HepG2 (cell line): ENCODE data around the gene VPS13C. TPM values are rescaled to one million over a fixed set of nuclear protein-coding genes. Genes with fewer than 3 reads are reported as not detected.
A peak's percentile ranks its signal among the peaks of the same experiment; 100 is the strongest.

Experiments
- ASH2L ChIP-seq: fragments of 300-600, 200-600 bp; sonication (generic); IDR thresholded peaks from 2 replicates; pipeline ENCODE4 v1.7.0; 2017; ENCODE audit warnings: low read depth, mild to moderate bottlenecking, moderate library complexity, mixed read lengths, low read length; ENCODE audit not compliant: insufficient read length
- ETV5 ChIP-seq: IDR thresholded peaks from 2 replicates; pipeline ENCODE4 v1.6.1; 2018; ENCODE audit warnings: missing biosample characterization, missing genetic modification reagents, inconsistent platforms, borderline replicate concordance
- FOSL2 ChIP-seq: sonication (generic); formaldehyde crosslinking; IDR thresholded peaks from 2 replicates; pipeline ENCODE4 v1.4.0; 2020; ENCODE audit warnings: missing genetic modification reagents
- HDAC2 ChIP-seq: sonication (generic); formaldehyde crosslinking; IDR thresholded peaks from 2 replicates; pipeline ENCODE4 v1.4.0; 2020; ENCODE audit warnings: missing genetic modification reagents
- HDAC6 ChIP-seq: fragments of 200-600 bp; sonication (generic); IDR thresholded peaks from 2 replicates; pipeline ENCODE4 v1.7.0; 2017; ENCODE audit warnings: mild to moderate bottlenecking, antibody characterized with exemption, low read length, low read depth
- HES4 ChIP-seq: sonication (generic); formaldehyde crosslinking; IDR thresholded peaks from 2 replicates; pipeline ENCODE4 v1.9.0; 2021; ENCODE audit warnings: mild to moderate bottlenecking, missing genetic modification reagents, borderline replicate concordance
- ISX ChIP-seq: sonication (generic); formaldehyde crosslinking; conservative IDR thresholded peaks from 2 replicates; pipeline ENCODE4 v1.5.0; 2020; ENCODE audit warnings: missing genetic modification reagents
- JUND ChIP-seq: sonication (generic); formaldehyde crosslinking; IDR thresholded peaks from 2 replicates; pipeline ENCODE4 v1.8.0; 2022; ENCODE audit warnings: mild to moderate bottlenecking, missing genetic modification reagents
- KAT2B ChIP-seq: fragments of 150-350 bp; IDR thresholded peaks from 2 replicates; pipeline ENCODE4 v1.6.1; 2014; ENCODE audit warnings: low read depth, low read length, borderline replicate concordance
- KDM6A ChIP-seq: IDR thresholded peaks from 2 replicates; pipeline ENCODE4 v1.6.1; 2016; ENCODE audit warnings: low read depth
- KLF15 ChIP-seq: sonication (generic); formaldehyde crosslinking; IDR thresholded peaks from 2 replicates; pipeline ENCODE4 v1.8.1; 2023; ENCODE audit warnings: borderline replicate concordance, mild to moderate bottlenecking, inconsistent platforms, missing genetic modification reagents, mixed read lengths
- MYC ChIP-seq: sonication (generic); formaldehyde crosslinking; IDR thresholded peaks from 2 replicates; pipeline ENCODE4 v1.9.0; 2021; ENCODE audit warnings: missing genetic modification reagents, borderline replicate concordance
- NFYB ChIP-seq: sonication (generic); formaldehyde crosslinking; IDR thresholded peaks from 2 replicates; pipeline ENCODE4 v1.4.0; 2020; ENCODE audit warnings: missing genetic modification reagents
- NR1H2 ChIP-seq: sonication (generic); formaldehyde crosslinking; IDR thresholded peaks from 2 replicates; pipeline ENCODE4 v1.8.1; 2022; ENCODE audit warnings: low read depth, missing genetic modification reagents, borderline replicate concordance
- RAD21 ChIP-seq: fragments of 450-650 bp; formaldehyde crosslinking; IDR thresholded peaks from 2 replicates; pipeline ENCODE4 v1.5.0; 2020; ENCODE audit warnings: mild to moderate bottlenecking
- RFX1 ChIP-seq: fragments of 450-650 bp; IDR thresholded peaks from 2 replicates; pipeline ENCODE4 v1.6.1; 2017
- RNF2 ChIP-seq: fragments of 450-650 bp; conservative IDR thresholded peaks from 2 replicates; pipeline ENCODE4 v1.6.1; 2016; ENCODE audit warnings: low read depth
- SMAD9 ChIP-seq: sonication (generic); formaldehyde crosslinking; IDR thresholded peaks from 2 replicates; pipeline ENCODE4 v1.5.1; 2020; ENCODE audit warnings: mild to moderate bottlenecking, missing genetic modification reagents
- ZFP36L1 ChIP-seq: sonication (generic); formaldehyde crosslinking; IDR thresholded peaks from 2 replicates; pipeline ENCODE4 v1.8.0; 2022; ENCODE audit warnings: mild to moderate bottlenecking, missing genetic modification reagents, moderate library complexity
- ZNF101 ChIP-seq: sonication (generic); formaldehyde crosslinking; IDR thresholded peaks from 2 replicates; pipeline ENCODE4 v1.4.0; 2020; ENCODE audit warnings: mild to moderate bottlenecking, low read depth, missing genetic modification reagents, borderline replicate concordance
- ZNF17 ChIP-seq: sonication (generic); formaldehyde crosslinking; IDR thresholded peaks from 2 replicates; pipeline ENCODE4 v1.5.0; 2020; ENCODE audit warnings: mild to moderate bottlenecking, missing genetic modification reagents
- ZNF280B ChIP-seq: sonication (generic); formaldehyde crosslinking; IDR thresholded peaks from 2 replicates; pipeline ENCODE4 v1.5.0; 2020; ENCODE audit warnings: missing genetic modification reagents, mild to moderate bottlenecking, borderline replicate concordance
- ZNF282 ChIP-seq: fragments of 450-650 bp; IDR thresholded peaks from 2 replicates; pipeline ENCODE4 v1.6.1; 2018; ENCODE audit not compliant: partially characterized antibody
- ZNF431 ChIP-seq: sonication (generic); formaldehyde crosslinking; IDR thresholded peaks from 2 replicates; pipeline ENCODE4 v1.9.0; 2022; ENCODE audit warnings: missing genetic modification reagents, low read depth, mild to moderate bottlenecking, borderline replicate concordance
- ZNF547 ChIP-seq: sonication (generic); formaldehyde crosslinking; IDR thresholded peaks from 2 replicates; pipeline ENCODE4 v1.5.1; 2020; ENCODE audit warnings: mild to moderate bottlenecking, missing genetic modification reagents
- ZNF589 ChIP-seq: sonication (generic); formaldehyde crosslinking; conservative IDR thresholded peaks from 2 replicates; pipeline ENCODE4 v1.8.0; 2022; ENCODE audit warnings: mild to moderate bottlenecking, moderate library complexity, missing genetic modification reagents
- ZNF720 ChIP-seq: sonication (generic); formaldehyde crosslinking; IDR thresholded peaks from 2 replicates; pipeline ENCODE4 v1.4.0; 2020; ENCODE audit warnings: missing genetic modification reagents
- ZNF724P ChIP-seq: sonication (generic); formaldehyde crosslinking; IDR thresholded peaks from 2 replicates; pipeline ENCODE4 v1.8.0; 2022; ENCODE audit warnings: missing genetic modification reagents, borderline replicate concordance
- ZNF879 ChIP-seq: sonication (generic); formaldehyde crosslinking; IDR thresholded peaks from 2 replicates; pipeline ENCODE4 v1.8.1; 2023; ENCODE audit warnings: missing genetic modification reagents
- ZNF891 ChIP-seq: sonication (generic); formaldehyde crosslinking; IDR thresholded peaks from 2 replicates; pipeline ENCODE4 v1.5.0; 2020; ENCODE audit warnings: mild to moderate bottlenecking, missing genetic modification reagents
- polyA plus RNA-seq, 8 experiments: library from polyadenylated mRNA; depleted of rRNA in 3 of 8; stranded (reverse) in 7 of 8; unstranded in 1 of 8; fragments of >200 nt; fragmentation: Illumina TruSeq in 4 of 8; extraction: Trizol in 4 of 8; gene quantifications; 2 replicates each; pipeline versions ENCODE4 v1.2.1 to v1.2.3, GENCODE V29; 2011 to 2016; ENCODE audit warnings: low read depth in 4 of 8, missing spikeins in 1 of 8, mixed read lengths in 1 of 8; ENCODE audit not compliant: insufficient read depth in 1 of 8
- total RNA-seq, 5 experiments: library from RNA; depleted of rRNA; stranded (reverse); fragments of >200 nt; fragmentation: Illumina TruSeq; extraction: Trizol; gene quantifications; 2 replicates each; pipeline ENCODE4 v1.2.3, GENCODE V29; 2016; ENCODE audit warnings: low read depth in 1 of 5
- TF ChIP-seq, protein P1 (sequence below): IDR thresholded peaks from 2 replicates; pipeline ENCODE4 v1.6.1; 2016

The VPS13C gene
- total and polyA plus RNA-seq, 2 of the 13 experiments (the other 11 are each of a cell fraction or from before 2014, with no cell fraction given), result 10.9 to 26.8 TPM

- peak; percentile 81; the same call in 1 of the 2 replicates for TF ChIP-seq HDAC2
- TF ChIP-seq ZNF17 (CRISPR knock-in tag), result no peak
- no peak; the same call in 1 of the 2 replicates for TF ChIP-seq HES4 (CRISPR knock-in tag)
- TF ChIP-seq HDAC6, result no peak
- TF ChIP-seq RFX1, result peak; percentile 75; the same call in 1 of the 2 replicates
- TF ChIP-seq ETV5 (CRISPR knock-in tag), result peak; percentile 8; the same call in 1 of the 2 replicates
- no peak for TF ChIP-seq ZNF720 (CRISPR knock-in tag)
- TF ChIP-seq ZNF589 (CRISPR knock-in tag), result no peak
- no peak for TF ChIP-seq JUND (CRISPR knock-in tag)
- TF ChIP-seq RAD21 (CRISPR knock-in tag), result no peak
- TF ChIP-seq MYC, result peak; percentile 54
- peak; percentile 29; the same call in 1 of the 2 replicates for TF ChIP-seq ZNF724P (CRISPR knock-in tag)
- TF ChIP-seq NFYB (CRISPR knock-in tag), result no peak
- TF ChIP-seq SMAD9 (CRISPR knock-in tag), result 0 out of 2 replicates have a peak, but pooled peaks have one; percentile 16
- no peak for TF ChIP-seq ZNF101 (CRISPR knock-in tag)
- no peak; the same call in 1 of the 2 replicates for TF ChIP-seq ZNF547 (CRISPR knock-in tag)
- TF ChIP-seq ZNF280B (CRISPR knock-in tag), result no peak
- no peak for TF ChIP-seq ZNF891 (CRISPR knock-in tag)
- TF ChIP-seq, protein P1, sequence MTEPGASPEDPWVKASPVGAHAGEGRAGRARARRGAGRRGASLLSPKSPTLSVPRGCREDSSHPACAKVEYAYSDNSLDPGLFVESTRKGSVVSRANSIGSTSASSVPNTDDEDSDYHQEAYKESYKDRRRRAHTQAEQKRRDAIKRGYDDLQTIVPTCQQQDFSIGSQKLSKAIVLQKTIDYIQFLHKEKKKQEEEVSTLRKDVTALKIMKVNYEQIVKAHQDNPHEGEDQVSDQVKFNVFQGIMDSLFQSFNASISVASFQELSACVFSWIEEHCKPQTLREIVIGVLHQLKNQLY (CRISPR knock-in tag), result peak; percentile 66
- no peak for TF ChIP-seq KDM6A
- no peak for TF ChIP-seq KAT2B
- TF ChIP-seq ZNF879 (CRISPR knock-in tag), result no peak
- no peak for TF ChIP-seq ZNF282
- TF ChIP-seq ASH2L, result peak; percentile 73
- no peak; the same call in 1 of the 2 replicates for TF ChIP-seq KLF15 (CRISPR knock-in tag)
- peak; percentile 79; the same call in 1 of the 2 replicates for TF ChIP-seq ZNF431 (CRISPR knock-in tag)
- TF ChIP-seq RNF2, result peak; percentile 83; the same call in 1 of the 2 replicates
- no peak for TF ChIP-seq ZFP36L1 (CRISPR knock-in tag)
- peak; percentile 58; the same call in 1 of the 2 replicates for TF ChIP-seq ISX
- TF ChIP-seq FOSL2 (CRISPR knock-in tag), result 0 out of 2 replicates have a peak, but pooled peaks have one; percentile 5
- TF ChIP-seq NR1H2 (CRISPR knock-in tag), result no peak
These were observed at the start of gene VPS13C (continued) for GRCh38 chr15:62060113-62060895.
